OCI-LY7 (cell line): ENCODE measurements around the gene GRPR.
"Not testable (repeated sequence)": the region's sequence is repeated elsewhere in the genome, so short reads cannot be mapped to it uniquely, and the experiment has no call there.

ENCODE experiments used
- EZH2phosphoT487 ChIP-seq: fragments of 200-600 bp; sonication (generic); IDR thresholded peaks from 2 replicates; pipeline ENCODE4 v1.6.1; 2018; ENCODE audit warnings: low read depth, borderline replicate concordance, mild to moderate bottlenecking, mixed run types, antibody characterized with exemption, low read length, moderate library complexity, mixed read lengths
- TF ChIP-seq, protein P1 (sequence below): fragments of 200-600 bp; sonication (generic); conservative IDR thresholded peaks from 2 replicates; pipeline ENCODE4 v1.5.1; 2014; ENCODE audit warnings: mild to moderate bottlenecking, antibody characterized with exemption, low read length, moderate library complexity, mixed read lengths

DNA sequence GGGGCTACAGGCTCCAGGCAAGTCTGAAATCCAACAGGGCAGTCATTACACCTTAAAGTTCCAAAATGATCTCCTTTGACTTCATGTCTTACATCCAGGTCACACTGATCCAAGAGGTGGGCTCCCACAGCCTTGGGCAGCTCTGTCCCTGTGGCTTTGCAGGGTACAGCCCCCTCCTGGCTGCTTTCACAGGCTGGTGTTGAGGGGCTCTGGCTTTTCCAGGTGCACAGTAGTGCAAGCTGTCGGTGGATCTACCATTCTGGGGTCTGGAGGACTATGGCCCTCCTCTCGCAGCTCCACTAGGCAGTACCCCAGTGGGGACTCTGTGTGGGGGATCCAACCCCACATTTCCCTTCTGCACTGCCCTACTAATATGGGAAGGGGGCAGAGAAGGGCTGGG is 37.8 kb downstream of the GRPR start:
- TF ChIP-seq, protein P1, sequence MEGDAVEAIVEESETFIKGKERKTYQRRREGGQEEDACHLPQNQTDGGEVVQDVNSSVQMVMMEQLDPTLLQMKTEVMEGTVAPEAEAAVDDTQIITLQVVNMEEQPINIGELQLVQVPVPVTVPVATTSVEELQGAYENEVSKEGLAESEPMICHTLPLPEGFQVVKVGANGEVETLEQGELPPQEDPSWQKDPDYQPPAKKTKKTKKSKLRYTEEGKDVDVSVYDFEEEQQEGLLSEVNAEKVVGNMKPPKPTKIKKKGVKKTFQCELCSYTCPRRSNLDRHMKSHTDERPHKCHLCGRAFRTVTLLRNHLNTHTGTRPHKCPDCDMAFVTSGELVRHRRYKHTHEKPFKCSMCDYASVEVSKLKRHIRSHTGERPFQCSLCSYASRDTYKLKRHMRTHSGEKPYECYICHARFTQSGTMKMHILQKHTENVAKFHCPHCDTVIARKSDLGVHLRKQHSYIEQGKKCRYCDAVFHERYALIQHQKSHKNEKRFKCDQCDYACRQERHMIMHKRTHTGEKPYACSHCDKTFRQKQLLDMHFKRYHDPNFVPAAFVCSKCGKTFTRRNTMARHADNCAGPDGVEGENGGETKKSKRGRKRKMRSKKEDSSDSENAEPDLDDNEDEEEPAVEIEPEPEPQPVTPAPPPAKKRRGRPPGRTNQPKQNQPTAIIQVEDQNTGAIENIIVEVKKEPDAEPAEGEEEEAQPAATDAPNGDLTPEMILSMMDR, result not testable (repeated sequence)
- not testable (repeated sequence) for TF ChIP-seq EZH2phosphoT487
